ENCODE measurements around the gene NOBOX.

The NOBOX gene

DNA sequence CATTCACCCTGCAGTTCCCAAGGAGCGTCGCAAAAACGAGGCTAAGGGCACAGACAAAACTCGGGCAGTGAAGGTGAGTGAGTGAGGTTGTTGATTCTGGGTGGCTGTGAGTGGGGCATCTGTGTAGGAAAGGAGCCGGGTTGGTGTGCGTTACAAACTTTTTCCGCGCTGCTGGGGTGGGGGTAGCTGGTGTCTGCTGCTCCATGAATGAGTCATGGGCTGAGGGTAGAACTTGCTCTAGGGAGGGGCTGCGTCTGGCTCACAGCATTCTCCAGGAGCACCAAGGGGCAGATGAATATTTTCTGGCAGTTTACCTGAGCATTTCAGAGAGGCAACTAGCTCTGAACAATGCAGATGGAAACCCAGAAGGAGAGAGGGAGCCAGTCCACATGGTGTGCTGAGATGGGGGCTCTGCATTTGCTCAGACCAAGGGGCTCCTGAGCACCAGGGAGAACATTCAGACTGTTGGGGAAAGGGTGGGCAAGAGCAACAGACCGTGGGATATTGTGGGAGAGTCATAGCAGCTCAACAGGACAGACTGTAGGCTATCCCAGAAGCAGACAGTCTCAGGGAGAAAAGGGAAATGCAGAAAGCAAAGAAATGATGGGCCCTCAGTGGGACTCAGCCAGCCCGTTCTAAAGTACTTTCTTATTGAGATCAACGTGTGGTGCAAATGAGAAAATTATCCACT, 18.8 kb downstream of the NOBOX start:
- H2BK5ac ChIP-seq (ENCODE audit: low read length) = no peak overlapping the region
- H3K36me3 ChIP-seq (replicated peaks in 1 of 2; ENCODE audit: control insufficient read depth in 2 of 2, insufficient read depth in 2 of 2, low read length in 2 of 2) = no peaks in the 10 kb centered on the region
- no peak overlapping the region for H2BK120ac ChIP-seq (ENCODE audit: low read depth, low read length)
- no peak overlapping the region for H3K18ac ChIP-seq (ENCODE audit: low read length)
- H3K14ac ChIP-seq (ENCODE audit: low read length) = no peak overlapping the region
- no peak overlapping the region for H2AFZ ChIP-seq (ENCODE audit: low read length)
- no peak overlapping the region for H3K4ac ChIP-seq (ENCODE audit: low read length)
- H3K27me3 ChIP-seq (ENCODE audit: control insufficient read depth in 3 of 3, insufficient read depth in 3 of 3, low read depth in 1 of 3, low read length in 3 of 3) = no peaks in the 10 kb centered on the region
- H3K9ac ChIP-seq (ENCODE audit: low read depth, low read length, poor library complexity) = no peak overlapping the region
- no peaks in the 10 kb centered on the region for H3K79me1 ChIP-seq (ENCODE audit: low read depth, low read length)
- no peak overlapping the region for H3K23ac ChIP-seq (ENCODE audit: low read depth, low read length, poor library complexity)
- no peak overlapping the region for H2BK12ac ChIP-seq (ENCODE audit: low read length)
- no peak overlapping the region for H4K91ac ChIP-seq (ENCODE audit: low read depth, low read length, poor library complexity)
- H4K8ac ChIP-seq (ENCODE audit: low read depth, low read length) = no peak overlapping the region
- no peak overlapping the region for H2AK5ac ChIP-seq (ENCODE audit: low read depth, low read length)
- DNase-seq (ENCODE audit: low spot score) = no peak
- H3K4me3 ChIP-seq (ENCODE audit: low read length in 2 of 2) = no peak overlapping the region
- H3K4me2 ChIP-seq (ENCODE audit: insufficient read depth, low read length, poor library complexity, severe bottlenecking) = no peak overlapping the region
- no CpG with 5 or more reads among the region's 12 CpGs for WGBS, 2 donors (ENCODE audit: extremely low coverage in 2 of 2, insufficient read length in 2 of 2, insufficient replicate concordance in 1 of 2)
- peaks cover 0 to 2% of the 10 kb centered on the region in 2 donors for H3K4me1 ChIP-seq (ENCODE audit: control insufficient read depth in 2 of 2, insufficient read depth in 1 of 2, low read depth in 1 of 2, low read length in 2 of 2)
- no peaks in the 10 kb centered on the region for H3K9me3 ChIP-seq (replicated peaks in 1 of 2; ENCODE audit: control insufficient read depth in 2 of 2, insufficient read depth in 1 of 2, low read depth in 1 of 2, low read length in 2 of 2)
- H3K27ac ChIP-seq (replicated peaks; ENCODE audit: low read length) = no peak overlapping the region
- H2BK15ac ChIP-seq (ENCODE audit: low read length) = no peak overlapping the region

- Histone ChIP-seq H3K27me3 (ENCODE audit: control insufficient read depth in 3 of 3, insufficient read depth in 3 of 3, low read depth in 1 of 3, low read length in 3 of 3) (no peaks in the 10 kb centered on the region), H2BK120ac (ENCODE audit: low read depth, low read length) (no peak overlapping the region), H2AFZ (ENCODE audit: low read length) (no peak overlapping the region), H4K8ac (ENCODE audit: low read depth, low read length) (no peak overlapping the region), H4K91ac (ENCODE audit: low read depth, low read length, poor library complexity) (no peak overlapping the region), H3K4ac (ENCODE audit: low read length) (no peak overlapping the region), H3K4me2 (ENCODE audit: insufficient read depth, low read length, poor library complexity, severe bottlenecking) (no peak overlapping the region), H3K36me3 (replicated peaks in 1 of 2; ENCODE audit: control insufficient read depth in 2 of 2, insufficient read depth in 2 of 2, low read length in 2 of 2) (no peaks in the 10 kb centered on the region), H2AK5ac (ENCODE audit: low read depth, low read length) (no peak overlapping the region), H2BK5ac (ENCODE audit: low read length) (no peak overlapping the region), H2BK12ac (ENCODE audit: low read length) (no peak overlapping the region), H3K23ac (ENCODE audit: low read depth, low read length, poor library complexity) (no peak overlapping the region), H3K79me1 (ENCODE audit: low read depth, low read length) (no peaks in the 10 kb centered on the region), H3K27ac (replicated peaks; ENCODE audit: low read length) (no peak overlapping the region), H2BK15ac (ENCODE audit: low read length) (no peak overlapping the region), H3K9me3 (replicated peaks in 1 of 2; ENCODE audit: control insufficient read depth in 2 of 2, insufficient read depth in 1 of 2, low read depth in 1 of 2, low read length in 2 of 2) (no peaks in the 10 kb centered on the region), H3K9ac (ENCODE audit: low read depth, low read length, poor library complexity) (no peak overlapping the region), H3K4me3 (ENCODE audit: low read length in 2 of 2) (no peak overlapping the region), H3K18ac (ENCODE audit: low read length) (no peak overlapping the region), H3K4me1 (ENCODE audit: control insufficient read depth in 2 of 2, insufficient read depth in 1 of 2, low read depth in 1 of 2, low read length in 2 of 2) (peaks cover 0 to 2% of the 10 kb centered on the region in 2 donors), H3K14ac (ENCODE audit: low read length) (no peak overlapping the region)
- DNase-seq (ENCODE audit: low spot score) = no peak
- WGBS, 2 donors (ENCODE audit: extremely low coverage in 2 of 2, insufficient read length in 2 of 2, insufficient replicate concordance in 1 of 2) = no CpG with 5 or more reads among the region's 4 CpGs
These were observed 19.4 kb downstream of the NOBOX start for GRCh38 chr7:144384071-144384470.

DNA sequence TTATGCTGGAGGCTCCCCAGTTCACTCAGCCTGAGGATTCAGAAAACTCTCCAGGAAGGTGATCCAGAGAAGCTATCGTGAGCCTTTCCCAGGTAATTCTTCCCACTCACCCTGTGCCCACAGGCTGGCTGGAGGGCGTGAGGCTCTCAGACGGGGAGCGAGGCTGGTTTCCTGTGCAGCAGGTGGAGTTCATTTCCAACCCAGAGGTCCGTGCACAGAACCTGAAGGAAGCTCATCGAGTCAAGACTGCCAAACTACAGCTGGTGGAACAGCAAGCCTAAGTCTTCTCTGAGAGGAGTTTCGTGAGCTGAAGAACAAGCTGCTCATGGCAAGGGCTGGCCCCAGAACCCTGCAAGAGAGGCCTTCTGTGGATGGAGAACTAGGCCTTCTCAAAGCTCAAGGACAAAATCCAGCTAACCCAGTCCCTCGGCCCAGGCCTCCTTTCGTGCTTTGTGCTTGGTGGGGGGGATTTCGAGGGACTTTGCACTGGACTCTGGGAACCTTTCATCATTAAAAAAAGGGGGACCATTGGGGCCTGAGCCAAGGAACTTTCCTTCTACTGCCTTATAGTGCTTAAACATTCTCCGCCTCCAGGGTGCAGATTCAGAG, 23.6 kb downstream of the NOBOX start:
- no peaks in the 10 kb centered on the region for H3K36me3 ChIP-seq (replicated peaks in 1 of 2; ENCODE audit: control insufficient read depth in 2 of 2, insufficient read depth in 2 of 2, low read length in 2 of 2)
- H3K4me3 ChIP-seq (ENCODE audit: low read length in 2 of 2) = no peak overlapping the region
- H2BK120ac ChIP-seq (ENCODE audit: low read depth, low read length) = no peak overlapping the region
- DNase-seq (ENCODE audit: low spot score) = no peak
- no peaks in the 10 kb centered on the region for H3K79me1 ChIP-seq (ENCODE audit: low read depth, low read length)
- H3K27ac ChIP-seq (replicated peaks; ENCODE audit: low read length) = no peak overlapping the region
- H3K9ac ChIP-seq (ENCODE audit: low read depth, low read length, poor library complexity) = no peak overlapping the region
- H2AFZ ChIP-seq (ENCODE audit: low read length) = no peak overlapping the region
- no peaks in the 10 kb centered on the region for H3K9me3 ChIP-seq (replicated peaks in 1 of 2; ENCODE audit: control insufficient read depth in 2 of 2, insufficient read depth in 1 of 2, low read depth in 1 of 2, low read length in 2 of 2)
- WGBS, 2 donors (ENCODE audit: extremely low coverage in 2 of 2, insufficient read length in 2 of 2, insufficient replicate concordance in 1 of 2) = no CpG with 5 or more reads among the region's 11 CpGs
- no peak overlapping the region for H2BK5ac ChIP-seq (ENCODE audit: low read length)
- H3K14ac ChIP-seq (ENCODE audit: low read length) = no peak overlapping the region
- no peak overlapping the region for H2BK15ac ChIP-seq (ENCODE audit: low read length)
- H3K27me3 ChIP-seq (ENCODE audit: control insufficient read depth in 3 of 3, insufficient read depth in 3 of 3, low read depth in 1 of 3, low read length in 3 of 3) = no peaks in the 10 kb centered on the region
- no peak overlapping the region for H3K18ac ChIP-seq (ENCODE audit: low read length)
- no peak overlapping the region for H2AK5ac ChIP-seq (ENCODE audit: low read depth, low read length)
- H3K4me2 ChIP-seq (ENCODE audit: insufficient read depth, low read length, poor library complexity, severe bottlenecking) = no peak overlapping the region
- H3K23ac ChIP-seq (ENCODE audit: low read depth, low read length, poor library complexity) = no peak overlapping the region
- peaks cover 0 to 2% of the 10 kb centered on the region in 2 donors for H3K4me1 ChIP-seq (ENCODE audit: control insufficient read depth in 2 of 2, insufficient read depth in 1 of 2, low read depth in 1 of 2, low read length in 2 of 2)
- H4K91ac ChIP-seq (ENCODE audit: low read depth, low read length, poor library complexity) = no peak overlapping the region
- H3K4ac ChIP-seq (ENCODE audit: low read length) = no peak overlapping the region
- no peak overlapping the region for H4K8ac ChIP-seq (ENCODE audit: low read depth, low read length)
- H2BK12ac ChIP-seq (ENCODE audit: low read length) = no peak overlapping the region

DNA sequence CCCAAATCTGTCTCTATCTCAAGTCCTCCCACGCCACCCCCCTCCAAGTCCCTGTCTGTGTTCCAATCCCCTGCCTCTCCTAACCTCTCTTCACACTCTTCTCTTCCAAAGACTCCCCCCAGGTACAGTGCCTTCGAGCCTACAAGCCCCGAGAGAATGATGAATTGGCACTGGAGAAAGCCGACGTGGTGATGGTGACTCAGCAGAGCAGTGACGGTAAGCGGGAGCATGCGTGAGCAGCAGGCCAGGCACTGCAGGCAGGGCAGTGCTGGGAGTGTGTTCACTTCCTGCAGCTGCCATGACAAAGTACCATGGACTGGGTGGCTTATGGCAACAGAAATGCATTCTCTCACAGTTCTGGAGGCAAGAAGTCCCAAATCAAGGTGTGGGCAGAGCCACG, 24.8 kb downstream of the NOBOX start:
- no peak overlapping the region for H2AFZ ChIP-seq (ENCODE audit: low read length)
- no peaks in the 10 kb centered on the region for H3K79me1 ChIP-seq (ENCODE audit: low read depth, low read length)
- no peak overlapping the region for H3K4me2 ChIP-seq (ENCODE audit: insufficient read depth, low read length, poor library complexity, severe bottlenecking)
- peak overlapping the region; percentile 17 for H3K9ac ChIP-seq (ENCODE audit: low read depth, low read length, poor library complexity)
- no peak overlapping the region for H4K91ac ChIP-seq (ENCODE audit: low read depth, low read length, poor library complexity)
- H2BK5ac ChIP-seq (ENCODE audit: low read length) = no peak overlapping the region
- H3K4me3 ChIP-seq (ENCODE audit: low read length in 2 of 2) = no peak overlapping the region
- no peak overlapping the region for H2BK120ac ChIP-seq (ENCODE audit: low read depth, low read length)
- no peak for DNase-seq (ENCODE audit: low spot score)
- H4K8ac ChIP-seq (ENCODE audit: low read depth, low read length) = no peak overlapping the region
- no peaks in the 10 kb centered on the region for H3K36me3 ChIP-seq (replicated peaks in 1 of 2; ENCODE audit: control insufficient read depth in 2 of 2, insufficient read depth in 2 of 2, low read length in 2 of 2)
- no peaks in the 10 kb centered on the region for H3K9me3 ChIP-seq (replicated peaks in 1 of 2; ENCODE audit: control insufficient read depth in 2 of 2, insufficient read depth in 1 of 2, low read depth in 1 of 2, low read length in 2 of 2)
- no CpG with 5 or more reads among the region's 9 CpGs for WGBS, 2 donors (ENCODE audit: extremely low coverage in 2 of 2, insufficient read length in 2 of 2, insufficient replicate concordance in 1 of 2)
- no peak overlapping the region for H2AK5ac ChIP-seq (ENCODE audit: low read depth, low read length)
- H3K18ac ChIP-seq (ENCODE audit: low read length) = peak overlapping the region; percentile 3
- H3K23ac ChIP-seq (ENCODE audit: low read depth, low read length, poor library complexity) = no peak overlapping the region
- no peak overlapping the region for H3K27ac ChIP-seq (replicated peaks; ENCODE audit: low read length)
- no peak overlapping the region for H2BK15ac ChIP-seq (ENCODE audit: low read length)
- no peak overlapping the region for H3K14ac ChIP-seq (ENCODE audit: low read length)
- no peak overlapping the region for H2BK12ac ChIP-seq (ENCODE audit: low read length)
- no peaks in the 10 kb centered on the region for H3K4me1 ChIP-seq (ENCODE audit: control insufficient read depth in 2 of 2, insufficient read depth in 1 of 2, low read depth in 1 of 2, low read length in 2 of 2)
- no peak overlapping the region for H3K4ac ChIP-seq (ENCODE audit: low read length)
- no peaks in the 10 kb centered on the region for H3K27me3 ChIP-seq (ENCODE audit: control insufficient read depth in 3 of 3, insufficient read depth in 3 of 3, low read depth in 1 of 3, low read length in 3 of 3)
